ENCODE data around the gene RBM14. TPM values are rescaled to one million over a fixed set of nuclear protein-coding genes. Genes with fewer than 3 reads are reported as not detected.
A peak's percentile ranks its signal among the peaks of the same experiment; 100 is the strongest.

The RBM14 gene
- total and polyA plus RNA-seq, 2 donors (not counting 1 experiment from before 2014, with no cell fraction given) = 52.4 to 244 TPM

- DNase-seq = no peak
- Histone ChIP-seq H2AFZ (ENCODE audit: insufficient read depth, low read depth, low read length, poor library complexity, severe bottlenecking) (no peak overlapping the region), H3K79me2 (ENCODE audit: control insufficient read depth, insufficient read depth, low read length) (no peaks in the 10 kb centered on the region), H3K4me2 (replicated peaks; ENCODE audit: low read depth, low read length, poor library complexity, severe bottlenecking) (no peak overlapping the region), H3K9ac (ENCODE audit: low read length) (no peak overlapping the region), H4K20me1 (ENCODE audit: control insufficient read depth, insufficient read depth, low read length, poor library complexity, severe bottlenecking) (no peaks in the 10 kb centered on the region), H3K27me3 (replicated peaks in 1 of 4; ENCODE audit: control extremely low read depth in 1 of 4, control insufficient read depth in 3 of 4, insufficient read depth in 4 of 4, low read length in 3 of 4) (peaks cover 0 to 22% (median 3%) of the 10 kb centered on the region in 4 experiments), H3K4me1 (ENCODE audit: control insufficient read depth in 2 of 2, insufficient read depth in 2 of 2, low read length in 2 of 2) (peaks cover 9 to 11% of the 10 kb centered on the region in 2 donors), H3K27ac (ENCODE audit: low read length in 2 of 2) (no peak overlapping the region), H3K4me3 (ENCODE audit: control extremely low read depth in 1 of 5, extremely low read depth in 1 of 5, insufficient read depth in 1 of 5, low read depth in 2 of 5, low read length in 4 of 5) (no peak overlapping the region), H3K9me3 (ENCODE audit: control extremely low read depth in 1 of 3, control insufficient read depth in 2 of 3, insufficient read depth in 1 of 3, low read length in 2 of 3) (no peaks in the 10 kb centered on the region), H3K36me3 (replicated peaks in 1 of 2; ENCODE audit: control extremely low read depth in 1 of 2, control insufficient read depth in 1 of 2, extremely low read depth in 1 of 2, insufficient read depth in 2 of 2, low read length in 1 of 2) (no peaks in the 10 kb centered on the region)
- intact Hi-C loops (cut with micrococcal nuclease) = no loop called here
- no peak for ATAC-seq (ENCODE audit: low read depth)
- H3K4me3 Mint-ChIP-seq = no peak overlapping the region
- ChIA-PET POLR2A (interaction anchor here (0.7 kb wide), 1 partner anchor 463 kb away, joined by 3 read pairs; no protein-coding TSS in a partner anchor), CTCF (no interaction called here)
- TF ChIP-seq EZH2 (IDR thresholded peaks at IDR 0.05; ENCODE audit: borderline replicate concordance, insufficient read depth, low read depth, low read length, poor library complexity, severe bottlenecking) (no peak), CTCF (IDR thresholded peaks at IDR 0.05) (no peak)
- no peak overlapping the region for H3K27ac Mint-ChIP-seq
- H3K9me3 Mint-ChIP-seq (ENCODE audit: insufficient read depth) = no peaks in the 10 kb centered on the region
- peaks cover 30% of the 10 kb centered on the region for H3K27me3 Mint-ChIP-seq
- WGBS (ENCODE audit: insufficient coverage) = 100% methylated on average over 1 of the region's 2 CpGs
- H3K4me1 Mint-ChIP-seq = peaks cover 10% of the 10 kb centered on the region
Measured at GRCh38 chr11:66570850-66571180, 45.6 kb upstream of the RBM14 start.

- Histone ChIP-seq H3K27ac (ENCODE audit: low read length in 2 of 2) (no peak overlapping the region), H3K4me1 (ENCODE audit: control insufficient read depth in 2 of 2, insufficient read depth in 2 of 2, low read length in 2 of 2) (peaks cover 3 to 7% of the 10 kb centered on the region in 2 donors), H2AFZ (ENCODE audit: insufficient read depth, low read depth, low read length, poor library complexity, severe bottlenecking) (peak overlapping the region; percentile 45), H3K9ac (ENCODE audit: low read length) (no peak overlapping the region), H4K20me1 (ENCODE audit: control insufficient read depth, insufficient read depth, low read length, poor library complexity, severe bottlenecking) (no peaks in the 10 kb centered on the region), H3K36me3 (replicated peaks in 1 of 2; ENCODE audit: control extremely low read depth in 1 of 2, control insufficient read depth in 1 of 2, extremely low read depth in 1 of 2, insufficient read depth in 2 of 2, low read length in 1 of 2) (no peaks in the 10 kb centered on the region), H3K4me3 (ENCODE audit: control extremely low read depth in 1 of 5, extremely low read depth in 1 of 5, insufficient read depth in 1 of 5, low read depth in 2 of 5, low read length in 4 of 5) (peak overlapping the region in 2 of 5 experiments; percentile 1 to 12), H3K4me2 (replicated peaks; ENCODE audit: low read depth, low read length, poor library complexity, severe bottlenecking) (peak overlapping the region; percentile 60), H3K79me2 (ENCODE audit: control insufficient read depth, insufficient read depth, low read length) (no peaks in the 10 kb centered on the region), H3K9me3 (ENCODE audit: control extremely low read depth in 1 of 3, control insufficient read depth in 2 of 3, insufficient read depth in 1 of 3, low read length in 2 of 3) (peaks cover 3 to 14% (median 5%) of the 10 kb centered on the region in 3 donors), H3K27me3 (replicated peaks in 1 of 4; ENCODE audit: control extremely low read depth in 1 of 4, control insufficient read depth in 3 of 4, insufficient read depth in 4 of 4, low read length in 3 of 4) (no peaks in the 10 kb centered on the region)
- peaks cover 8% of the 10 kb centered on the region for H3K4me1 Mint-ChIP-seq
- POLR2A ChIA-PET = interaction anchor here (1.3 kb wide), 1 partner anchor 99 kb away, joined by 8 read pairs; the partner anchor contains the start of gene RBM4B
- H3K27me3 Mint-ChIP-seq = peaks cover 24% of the 10 kb centered on the region
- CTCF ChIA-PET = interaction anchor here (0.6 to 12.2 kb wide), 19 partner anchors 11 to 264 kb away, joined by 3 to 301 read pairs (median 6); partner anchors contain the start of genes CCDC87, CCS, CTSF and RBM4
- intact Hi-C loops (cut with micrococcal nuclease) = loop anchor here (1.0 to 2.0 kb wide), 4 partner anchors 38 to 255 kb away; partner anchors contain the start of gene RBM4
- H3K9me3 Mint-ChIP-seq (ENCODE audit: insufficient read depth) = peaks cover 3% of the 10 kb centered on the region
- TF ChIP-seq CTCF (IDR thresholded peaks at IDR 0.05) = peak; percentile 84
- TF ChIP-seq EZH2 (IDR thresholded peaks at IDR 0.05; ENCODE audit: borderline replicate concordance, insufficient read depth, low read depth, low read length, poor library complexity, severe bottlenecking) = no peak
- H3K4me3 Mint-ChIP-seq = peak overlapping the region; percentile 18
- DNase-seq (peak; percentile 85), ATAC-seq (ENCODE audit: low read depth) (peak; percentile 91)
- WGBS (ENCODE audit: insufficient coverage) = 24% methylated on average over 20 of the region's 25 CpGs
- H3K27ac Mint-ChIP-seq = no peak overlapping the region
Measured at GRCh38 chr11:66579017-66579606, 37.3 kb upstream of the RBM14 start.

All from B cell (primary cell).